Prostate gland (tissue), 2 donors: ENCODE data around the gene OCSTAMP.

Experiments used
- POLR2AphosphoS5 ChIP-seq: sonication (generic); formaldehyde crosslinking; IDR thresholded peaks from one replicate; pipeline ENCODE4 v1.6.1; 2017; ENCODE audit warnings: antibody characterized with exemption
- TF ChIP-seq, protein P1 (sequence below), 4 experiments: fragments of 200-600 bp in 2 of 4; fragments of 450-650 bp in 2 of 4; sonication (generic) in 2 of 4; IDR thresholded peaks; 1 replicate in 3 of 4; 2 replicates in 1 of 4; pipeline ENCODE4 v1.5.1; 2016 to 2019; ENCODE audit warnings: antibody characterized with exemption in 4 of 4, mild to moderate bottlenecking in 2 of 4, moderate library complexity in 2 of 4

- TF ChIP-seq, protein P1, sequence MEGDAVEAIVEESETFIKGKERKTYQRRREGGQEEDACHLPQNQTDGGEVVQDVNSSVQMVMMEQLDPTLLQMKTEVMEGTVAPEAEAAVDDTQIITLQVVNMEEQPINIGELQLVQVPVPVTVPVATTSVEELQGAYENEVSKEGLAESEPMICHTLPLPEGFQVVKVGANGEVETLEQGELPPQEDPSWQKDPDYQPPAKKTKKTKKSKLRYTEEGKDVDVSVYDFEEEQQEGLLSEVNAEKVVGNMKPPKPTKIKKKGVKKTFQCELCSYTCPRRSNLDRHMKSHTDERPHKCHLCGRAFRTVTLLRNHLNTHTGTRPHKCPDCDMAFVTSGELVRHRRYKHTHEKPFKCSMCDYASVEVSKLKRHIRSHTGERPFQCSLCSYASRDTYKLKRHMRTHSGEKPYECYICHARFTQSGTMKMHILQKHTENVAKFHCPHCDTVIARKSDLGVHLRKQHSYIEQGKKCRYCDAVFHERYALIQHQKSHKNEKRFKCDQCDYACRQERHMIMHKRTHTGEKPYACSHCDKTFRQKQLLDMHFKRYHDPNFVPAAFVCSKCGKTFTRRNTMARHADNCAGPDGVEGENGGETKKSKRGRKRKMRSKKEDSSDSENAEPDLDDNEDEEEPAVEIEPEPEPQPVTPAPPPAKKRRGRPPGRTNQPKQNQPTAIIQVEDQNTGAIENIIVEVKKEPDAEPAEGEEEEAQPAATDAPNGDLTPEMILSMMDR (IDR thresholded peaks at IDR 0.05): no peak
- TF ChIP-seq POLR2AphosphoS5: no peak
Measured at GRCh38 chr20:46575937-46576461, 25.5 kb upstream of the OCSTAMP start.
